ENCODE results near the gene KRT14. TPM values are rescaled to one million over a fixed set of nuclear protein-coding genes. Genes with fewer than 3 reads are reported as not detected.

The KRT14 gene
- total RNA-seq, 1 experiment from 2014 or later, result not detected

DNA sequence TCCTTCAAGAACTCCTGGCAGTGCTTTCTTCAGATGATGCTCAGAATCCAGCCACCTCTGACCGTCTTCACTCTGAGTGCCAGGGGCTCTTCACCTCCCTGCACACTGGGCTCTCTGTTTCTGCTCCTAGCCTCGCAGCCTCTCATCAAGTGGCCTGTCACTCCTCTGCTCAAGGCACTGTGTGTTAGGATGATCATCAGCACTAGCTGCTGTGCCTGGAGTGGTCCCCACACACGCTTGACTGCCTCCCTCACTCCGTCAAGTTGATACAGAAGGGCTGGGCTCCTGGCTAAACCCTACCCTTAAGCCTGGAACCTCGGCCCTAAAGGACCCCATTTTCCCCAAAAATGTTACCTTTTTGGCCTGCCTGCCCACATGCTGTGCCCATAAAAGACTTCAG lies 30.4 kb downstream of the KRT14 start:
- Histone ChIP-seq H3K9me3 (ENCODE audit: control insufficient read depth, insufficient read depth, low read depth, low read length) (no peaks in the 10 kb centered on the region), H3K4me3 (ENCODE audit: low read depth in 2 of 2, low read length in 2 of 2) (no peak overlapping the region), H3K27me3 (ENCODE audit: control insufficient read depth, insufficient read depth, low read length) (no peaks in the 10 kb centered on the region), H3K36me3 (ENCODE audit: control insufficient read depth, insufficient read depth, low read length) (no peaks in the 10 kb centered on the region), H3K4me1 (ENCODE audit: control insufficient read depth, insufficient read depth, low read length) (no peaks in the 10 kb centered on the region), H3K27ac (ENCODE audit: low read length) (no peak overlapping the region)
- intact Hi-C loops (cut with micrococcal nuclease; ENCODE audit: unreplicated experiment), result no loop called here
- in situ Hi-C loops (cut with HindIII; ENCODE audit: low pct_unique_long_range_greater_than_20kb, low sequenced_read_pairs), result no loop called here
- no peak for ATAC-seq
- DNase-seq (ENCODE audit: low read depth, low spot score), result no peak
- TF ChIP-seq CTCF (IDR thresholded peaks at IDR 0.05), result no peak
- no peak for TF ChIP-seq TCF7L2 (IDR thresholded peaks at IDR 0.05; ENCODE audit: low read depth, low read length)
- no peak for TF ChIP-seq SIN3A (IDR thresholded peaks at IDR 0.05; ENCODE audit: borderline replicate concordance, insufficient read depth, low read depth, low read length)
- TF ChIP-seq, protein P1, sequence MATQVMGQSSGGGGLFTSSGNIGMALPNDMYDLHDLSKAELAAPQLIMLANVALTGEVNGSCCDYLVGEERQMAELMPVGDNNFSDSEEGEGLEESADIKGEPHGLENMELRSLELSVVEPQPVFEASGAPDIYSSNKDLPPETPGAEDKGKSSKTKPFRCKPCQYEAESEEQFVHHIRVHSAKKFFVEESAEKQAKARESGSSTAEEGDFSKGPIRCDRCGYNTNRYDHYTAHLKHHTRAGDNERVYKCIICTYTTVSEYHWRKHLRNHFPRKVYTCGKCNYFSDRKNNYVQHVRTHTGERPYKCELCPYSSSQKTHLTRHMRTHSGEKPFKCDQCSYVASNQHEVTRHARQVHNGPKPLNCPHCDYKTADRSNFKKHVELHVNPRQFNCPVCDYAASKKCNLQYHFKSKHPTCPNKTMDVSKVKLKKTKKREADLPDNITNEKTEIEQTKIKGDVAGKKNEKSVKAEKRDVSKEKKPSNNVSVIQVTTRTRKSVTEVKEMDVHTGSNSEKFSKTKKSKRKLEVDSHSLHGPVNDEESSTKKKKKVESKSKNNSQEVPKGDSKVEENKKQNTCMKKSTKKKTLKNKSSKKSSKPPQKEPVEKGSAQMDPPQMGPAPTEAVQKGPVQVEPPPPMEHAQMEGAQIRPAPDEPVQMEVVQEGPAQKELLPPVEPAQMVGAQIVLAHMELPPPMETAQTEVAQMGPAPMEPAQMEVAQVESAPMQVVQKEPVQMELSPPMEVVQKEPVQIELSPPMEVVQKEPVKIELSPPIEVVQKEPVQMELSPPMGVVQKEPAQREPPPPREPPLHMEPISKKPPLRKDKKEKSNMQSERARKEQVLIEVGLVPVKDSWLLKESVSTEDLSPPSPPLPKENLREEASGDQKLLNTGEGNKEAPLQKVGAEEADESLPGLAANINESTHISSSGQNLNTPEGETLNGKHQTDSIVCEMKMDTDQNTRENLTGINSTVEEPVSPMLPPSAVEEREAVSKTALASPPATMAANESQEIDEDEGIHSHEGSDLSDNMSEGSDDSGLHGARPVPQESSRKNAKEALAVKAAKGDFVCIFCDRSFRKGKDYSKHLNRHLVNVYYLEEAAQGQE (IDR thresholded peaks at IDR 0.05; ENCODE audit: insufficient read depth in 1 of 2, low read depth in 2 of 2, low read length in 1 of 2), result no peak
- no peak for TF ChIP-seq POLR2AphosphoS5 (IDR thresholded peaks at IDR 0.05; ENCODE audit: low read depth, low read length)
- ChIA-PET CTCF (no interaction called here), POLR2A (no interaction called here)
- BruUV-seq (replicated peaks), result no TSS peak

- Histone ChIP-seq H3K27me3 (ENCODE audit: control insufficient read depth, insufficient read depth, low read length) (no peaks in the 10 kb centered on the region), H3K36me3 (ENCODE audit: control insufficient read depth, insufficient read depth, low read length) (no peaks in the 10 kb centered on the region), H3K9me3 (ENCODE audit: control insufficient read depth, insufficient read depth, low read depth, low read length) (no peaks in the 10 kb centered on the region), H3K4me1 (ENCODE audit: control insufficient read depth, insufficient read depth, low read length) (peaks cover 2% of the 10 kb centered on the region; the same call in 1 of the 2 replicates), H3K27ac (ENCODE audit: low read length) (no peak overlapping the region), H3K4me3 (ENCODE audit: low read depth in 2 of 2, low read length in 2 of 2) (no peak overlapping the region)
- ChIA-PET CTCF (no interaction called here), POLR2A (no interaction called here)
- ATAC-seq (no peak), DNase-seq (ENCODE audit: low read depth, low spot score) (no peak)
- BruUV-seq (replicated peaks), result no TSS peak
- TF ChIP-seq POLR2AphosphoS5 (IDR thresholded peaks at IDR 0.05; ENCODE audit: low read depth, low read length) (no peak), TCF7L2 (IDR thresholded peaks at IDR 0.05; ENCODE audit: low read depth, low read length) (no peak), SIN3A (IDR thresholded peaks at IDR 0.05; ENCODE audit: borderline replicate concordance, insufficient read depth, low read depth, low read length) (no peak), CTCF (IDR thresholded peaks at IDR 0.05) (no peak)
- TF ChIP-seq, protein P1 (IDR thresholded peaks at IDR 0.05; ENCODE audit: insufficient read depth in 1 of 2, low read depth in 2 of 2, low read length in 1 of 2), result no peak
- intact Hi-C loops (cut with micrococcal nuclease; ENCODE audit: unreplicated experiment) (no loop called here), in situ Hi-C loops (cut with HindIII; ENCODE audit: low pct_unique_long_range_greater_than_20kb, low sequenced_read_pairs) (no loop called here)
These were observed 31.4 kb downstream of the KRT14 start for GRCh38 chr17:41555105-41555887.

Measured in Panc1 (cell line).